ENCODE results near the gene BMP6. TPM values are rescaled to one million over a fixed set of nuclear protein-coding genes. Genes with fewer than 3 reads are reported as not detected.
A peak's percentile ranks its signal among the peaks of the same experiment; 100 is the strongest.

The BMP6 gene
- total and polyA plus RNA-seq, 5 donors = 2.3 to 4.7 (median 3.0) TPM

DNA sequence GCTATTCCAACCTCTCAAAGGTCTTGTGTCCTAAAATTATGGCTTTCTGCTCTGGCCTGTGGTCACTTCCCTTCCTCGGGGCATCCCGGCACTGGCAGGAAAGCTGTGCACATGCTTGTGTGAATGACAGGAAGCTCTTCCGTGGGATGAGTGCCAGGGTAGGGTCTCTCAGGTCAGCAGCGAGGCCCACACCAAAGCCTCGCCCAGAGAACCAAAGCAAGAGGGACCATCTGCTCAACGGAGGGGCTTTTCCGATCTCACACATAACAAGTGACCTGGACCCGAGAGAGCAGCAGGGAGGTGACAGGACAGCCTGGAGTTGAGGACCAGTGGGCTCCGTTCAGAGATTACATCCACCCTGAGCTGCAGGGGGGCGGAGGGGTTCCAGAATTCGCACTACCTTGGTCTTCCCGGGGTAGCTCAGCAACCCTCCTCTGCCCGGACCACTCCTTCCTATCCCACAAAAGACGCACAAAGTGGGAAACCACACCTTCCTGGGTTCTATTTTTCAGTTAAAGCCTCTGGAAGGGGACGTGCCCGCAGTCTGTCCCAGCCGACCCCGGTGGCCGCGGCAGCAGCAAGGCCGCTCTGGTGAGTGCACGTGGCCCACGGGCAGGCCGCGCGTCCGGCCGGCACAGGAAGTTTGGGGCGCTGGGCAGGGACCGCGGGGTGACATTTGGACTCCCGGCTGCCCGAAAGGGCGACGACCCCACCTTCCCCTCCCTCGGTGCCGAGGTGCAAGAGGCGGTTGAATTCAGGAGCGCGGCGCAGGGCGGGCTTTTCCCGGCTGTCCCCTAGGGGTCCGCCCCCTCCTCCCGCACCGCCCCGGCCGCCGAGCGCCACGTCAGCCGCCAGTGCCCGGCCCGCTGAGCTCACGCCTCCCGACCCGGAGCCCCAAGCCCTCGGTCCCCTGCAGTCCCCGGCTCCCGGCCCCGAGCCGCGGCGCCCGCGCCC is 183.7 kb downstream of the BMP6 start:
- peak overlapping the region; percentile 8 for H3K27ac ChIP-seq (ENCODE audit: low read length)
- intact Hi-C loops (cut with DNase I) = no loop called here
- no peaks in the 10 kb centered on the region for H3K9me3 ChIP-seq (ENCODE audit: control insufficient read depth, low read length)
- WGBS = 2% methylated on average over 66 of the region's 66 CpGs
- peak overlapping the region; percentile 96 for H3K4me3 ChIP-seq (ENCODE audit: low read length)
- DNase-seq (peak; percentile 72 to 88 (median 85)), ATAC-seq (peak; percentile 68 to 72)
- H3K27me3 ChIP-seq (ENCODE audit: control insufficient read depth, insufficient read depth) = no peaks in the 10 kb centered on the region
- peaks cover 10% of the 10 kb centered on the region for H3K4me1 ChIP-seq (ENCODE audit: control insufficient read depth, insufficient read depth, low read length)

DNA sequence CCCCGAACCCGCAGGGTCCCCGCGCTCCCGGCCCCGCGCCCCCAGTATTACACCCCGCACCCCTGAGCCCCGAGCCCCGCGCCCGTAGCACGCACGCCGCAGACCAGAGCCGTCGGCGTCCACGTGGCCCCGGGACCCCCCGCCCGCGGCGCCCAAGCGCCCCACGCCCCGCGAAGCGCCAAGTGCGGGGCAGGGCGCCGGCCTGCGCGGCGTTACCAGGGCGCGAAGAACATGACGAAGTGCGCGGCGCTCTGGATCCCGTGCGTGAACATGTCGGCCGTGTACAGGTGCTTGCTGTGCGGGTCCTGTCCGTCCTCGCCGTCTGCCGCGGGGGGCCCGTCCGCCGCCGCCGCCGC is 184.4 kb downstream of the BMP6 start:
- under 1% methylated on average over 57 of the region's 57 CpGs for WGBS
- intact Hi-C loops (cut with DNase I) = no loop called here
- peak overlapping the region; percentile 96 for H3K4me3 ChIP-seq (ENCODE audit: low read length)
- H3K27me3 ChIP-seq (ENCODE audit: control insufficient read depth, insufficient read depth) = no peaks in the 10 kb centered on the region
- H3K27ac ChIP-seq (ENCODE audit: low read length) = peak overlapping the region; percentile 18
- H3K9me3 ChIP-seq (ENCODE audit: control insufficient read depth, low read length) = no peaks in the 10 kb centered on the region
- ATAC-seq (no peak), DNase-seq (no peak)
- H3K4me1 ChIP-seq (ENCODE audit: control insufficient read depth, insufficient read depth, low read length) = peaks cover 10% of the 10 kb centered on the region

DNA sequence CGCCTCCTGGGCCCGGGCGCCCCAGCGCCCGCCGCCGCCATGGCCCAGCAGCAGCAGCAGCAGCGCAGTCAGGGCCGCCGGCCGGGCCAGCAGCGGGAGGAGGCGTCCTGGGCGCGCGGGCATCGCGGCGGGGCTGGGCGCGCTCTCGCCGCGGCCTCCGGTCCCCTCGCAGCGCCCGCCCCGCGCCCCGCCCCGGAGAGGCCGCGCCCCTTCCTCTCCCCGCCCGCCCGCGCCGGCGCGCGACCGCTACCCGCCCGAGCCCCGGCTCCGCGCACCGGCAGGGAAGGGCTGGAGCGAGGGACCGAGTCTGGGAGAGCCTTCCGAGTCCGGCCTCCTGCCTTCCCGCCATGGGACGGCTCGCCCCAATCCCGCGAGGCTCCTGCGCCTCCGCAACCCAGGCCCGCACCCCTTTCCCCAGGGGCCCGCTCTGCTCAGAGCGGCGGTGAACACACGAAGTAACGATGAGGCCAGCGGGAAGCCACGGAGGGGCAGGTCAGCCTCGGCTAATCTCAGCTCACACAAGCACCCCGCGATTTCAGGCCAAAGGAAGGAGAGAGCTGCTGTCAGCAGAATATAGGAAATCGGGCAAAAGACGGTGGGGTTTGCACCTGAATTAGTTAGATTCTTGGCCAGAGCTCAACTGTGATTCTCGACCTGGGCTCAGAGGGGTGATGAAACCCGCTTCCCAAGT is 184.9 kb downstream of the BMP6 start, which contains the start of gene TXNDC5:
TSS of gene TXNDC5 (minus strand) at position 135 of the 691 bp plus-strand sequence. CDS start at position 123, 12 bp downstream.
- peak; percentile 86 to 94 (median 93) for DNase-seq
- intact Hi-C loops (cut with DNase I) = no loop called here
- 3% methylated on average over 75 of the region's 75 CpGs for WGBS

GRCh38 chr6:7911345-7911725 is 185.4 kb downstream of the BMP6 start:
- Histone ChIP-seq H3K4me3 (ENCODE audit: low read length) (no peak overlapping the region), H3K4me1 (ENCODE audit: control insufficient read depth, insufficient read depth, low read length) (peaks cover 10% of the 10 kb centered on the region), H3K9me3 (ENCODE audit: control insufficient read depth, low read length) (no peaks in the 10 kb centered on the region), H3K27ac (ENCODE audit: low read length) (no peak overlapping the region), H3K27me3 (ENCODE audit: control insufficient read depth, insufficient read depth) (no peaks in the 10 kb centered on the region)
- ATAC-seq (no peak), DNase-seq (no peak)
- 90% methylated on average over 11 of the region's 11 CpGs for WGBS
- intact Hi-C loops (cut with DNase I) = no loop called here

More for the DNA sequence above, 184.9 kb downstream of the BMP6 start, which contains the start of gene TXNDC5:
- Histone ChIP-seq H3K27me3 (ENCODE audit: control insufficient read depth, insufficient read depth) (no peaks in the 10 kb centered on the region), H3K27ac (ENCODE audit: low read length) (peak within 1 kb of the TSS; percentile 22), H3K4me1 (ENCODE audit: control insufficient read depth, insufficient read depth, low read length) (peaks cover 10% of the 10 kb centered on the region), H3K9me3 (ENCODE audit: control insufficient read depth, low read length) (no peaks in the 10 kb centered on the region), H3K4me3 (ENCODE audit: low read length) (peak within 1 kb of the TSS; percentile 96)
- ATAC-seq = peak; percentile 92 to 94

- no peaks in the 10 kb centered on the region for H3K27me3 ChIP-seq (ENCODE audit: control insufficient read depth, insufficient read depth)
- peaks cover 10% of the 10 kb centered on the region for H3K4me1 ChIP-seq (ENCODE audit: control insufficient read depth, insufficient read depth, low read length)
- WGBS = 76% methylated on average over 6 of the region's 6 CpGs
- intact Hi-C loops (cut with DNase I) = loop anchor here in 1 of 4 donors (2.0 kb wide), 1 partner anchor 63 kb away; no protein-coding TSS in a partner anchor
- H3K4me3 ChIP-seq (ENCODE audit: low read length) = no peak overlapping the region
- H3K9me3 ChIP-seq (ENCODE audit: control insufficient read depth, low read length) = no peaks in the 10 kb centered on the region
- no peak overlapping the region for H3K27ac ChIP-seq (ENCODE audit: low read length)
- ATAC-seq (peak; percentile 17 to 25), DNase-seq (peak; percentile 68 to 80 (median 72))
Observed at GRCh38 chr6:7912024-7912423, 186.1 kb downstream of the BMP6 start.

DNA sequence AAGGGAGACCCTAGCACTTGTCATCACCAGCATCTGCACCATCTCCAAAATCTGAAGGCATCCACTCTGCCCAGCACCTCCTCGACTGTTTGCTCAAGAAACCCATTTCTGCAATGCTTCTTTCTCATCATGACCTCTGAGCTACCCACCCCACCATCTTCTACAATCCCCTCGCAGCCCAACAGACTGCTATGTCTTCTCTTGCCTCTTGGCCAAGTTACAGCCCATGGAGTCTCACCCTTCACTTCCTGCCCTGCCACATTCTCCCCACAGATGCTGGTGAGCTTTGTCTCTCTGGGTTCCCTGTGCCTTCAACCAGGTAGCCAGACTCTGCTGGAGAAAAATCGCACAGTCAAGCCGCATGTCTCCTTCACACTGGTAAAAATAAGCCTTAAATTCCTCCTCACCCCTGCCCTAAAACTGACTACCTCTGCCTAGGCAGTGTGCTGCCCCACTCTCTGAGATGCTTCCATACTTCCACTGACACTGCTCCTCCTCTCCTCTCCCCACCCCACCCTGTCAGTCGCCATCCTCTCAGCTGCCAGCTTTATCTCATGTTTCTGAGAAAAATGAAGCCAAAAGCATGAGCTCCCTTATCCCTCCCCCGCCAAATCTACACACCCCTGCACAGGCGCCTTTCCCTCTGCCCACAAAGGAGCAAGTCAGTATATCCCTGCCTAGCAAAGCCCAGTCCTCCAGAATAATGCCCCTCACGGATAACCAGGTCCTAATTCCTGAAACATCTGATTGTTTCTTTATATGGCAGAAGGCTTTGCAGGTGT is 187.0 kb downstream of the BMP6 start:
- Histone ChIP-seq H3K9me3 (ENCODE audit: control insufficient read depth, low read length) (no peaks in the 10 kb centered on the region), H3K4me1 (ENCODE audit: control insufficient read depth, insufficient read depth, low read length) (peaks cover 4% of the 10 kb centered on the region), H3K4me3 (ENCODE audit: low read length) (no peak overlapping the region), H3K27ac (ENCODE audit: low read length) (no peak overlapping the region), H3K27me3 (ENCODE audit: control insufficient read depth, insufficient read depth) (no peaks in the 10 kb centered on the region)
- DNase-seq (no peak), ATAC-seq (no peak)
- WGBS = 61% methylated on average over 8 of the region's 8 CpGs
- intact Hi-C loops (cut with DNase I) = loop anchor here in 1 of 4 donors (2.0 kb wide), 1 partner anchor 62 kb away; no protein-coding TSS in a partner anchor

- Histone ChIP-seq H3K9me3 (ENCODE audit: control insufficient read depth, low read length) (no peaks in the 10 kb centered on the region), H3K27ac (ENCODE audit: low read length) (no peak overlapping the region), H3K27me3 (ENCODE audit: control insufficient read depth, insufficient read depth) (no peaks in the 10 kb centered on the region), H3K4me1 (ENCODE audit: control insufficient read depth, insufficient read depth, low read length) (peaks cover 2% of the 10 kb centered on the region), H3K4me3 (ENCODE audit: low read length) (no peak overlapping the region)
- no peak for ATAC-seq
- 86% methylated on average over 5 of the region's 5 CpGs for WGBS
- intact Hi-C loops (cut with DNase I) = no loop called here
- DNase-seq = no peak
Observed at GRCh38 chr6:7914311-7914710, 188.4 kb downstream of the BMP6 start.

GRCh38 chr6:7914991-7915789 is 189.3 kb downstream of the BMP6 start:
- H3K4me3 ChIP-seq (ENCODE audit: low read length) = no peak overlapping the region
- WGBS = 79% methylated on average over 11 of the region's 11 CpGs
- no peaks in the 10 kb centered on the region for H3K9me3 ChIP-seq (ENCODE audit: control insufficient read depth, low read length)
- ATAC-seq = peak; percentile 42 to 59
- intact Hi-C loops (cut with DNase I) = no loop called here
- no peaks in the 10 kb centered on the region for H3K4me1 ChIP-seq (ENCODE audit: control insufficient read depth, insufficient read depth, low read length)
- no peak overlapping the region for H3K27ac ChIP-seq (ENCODE audit: low read length)
- DNase-seq = peak; percentile 71 to 79 (median 75)
- no peaks in the 10 kb centered on the region for H3K27me3 ChIP-seq (ENCODE audit: control insufficient read depth, insufficient read depth)

DNA sequence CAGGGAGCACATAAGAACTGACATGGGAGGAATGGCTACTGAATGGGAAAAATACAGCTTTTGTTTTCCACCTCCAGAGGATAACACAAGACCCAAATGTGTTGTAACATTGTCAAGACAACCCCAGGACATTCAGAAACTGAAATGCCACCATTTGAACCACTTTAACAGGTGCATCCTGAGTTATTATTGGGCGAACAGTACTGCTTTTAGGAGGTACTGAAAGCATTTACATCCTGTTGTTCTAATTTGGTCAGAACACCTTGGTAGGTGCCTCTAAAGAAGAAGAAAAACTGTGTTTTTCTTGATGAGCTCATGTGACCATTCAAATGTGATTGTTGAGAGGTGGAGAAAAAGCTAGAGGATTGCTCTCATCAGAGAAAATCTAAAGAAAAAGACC is 191.1 kb downstream of the BMP6 start:
- 84% methylated on average over 1 of the region's 1 CpG for WGBS
- H3K27me3 ChIP-seq (ENCODE audit: control insufficient read depth, insufficient read depth) = no peaks in the 10 kb centered on the region
- ATAC-seq (no peak), DNase-seq (no peak)
- no peak overlapping the region for H3K4me3 ChIP-seq (ENCODE audit: low read length)
- no peaks in the 10 kb centered on the region for H3K9me3 ChIP-seq (ENCODE audit: control insufficient read depth, low read length)
- no peak overlapping the region for H3K27ac ChIP-seq (ENCODE audit: low read length)
- intact Hi-C loops (cut with DNase I) = no loop called here
- H3K4me1 ChIP-seq (ENCODE audit: control insufficient read depth, insufficient read depth, low read length) = no peaks in the 10 kb centered on the region

GRCh38 chr6:7917729-7918128 is 191.8 kb downstream of the BMP6 start:
- DNase-seq (no peak), ATAC-seq (no peak)
- Histone ChIP-seq H3K27me3 (ENCODE audit: control insufficient read depth, insufficient read depth) (no peaks in the 10 kb centered on the region), H3K9me3 (ENCODE audit: control insufficient read depth, low read length) (no peaks in the 10 kb centered on the region), H3K27ac (ENCODE audit: low read length) (no peak overlapping the region), H3K4me1 (ENCODE audit: control insufficient read depth, insufficient read depth, low read length) (no peaks in the 10 kb centered on the region), H3K4me3 (ENCODE audit: low read length) (no peak overlapping the region)
- intact Hi-C loops (cut with DNase I) = no loop called here
- 92% methylated on average over 5 of the region's 5 CpGs for WGBS
